Stimulated activated CD4-positive, alpha-beta T cell treated with anti-CD3 and anti-CD28 coated beads, TNF-alpha, amount 100 ng/mL, for 48 hours (primary cell): ENCODE measurements around the gene MBNL2.

Source experiments
- DNase-seq, 3 donors: peaks; one replicate each; pipeline ENCODE4 v3.0.0-alpha.2; 2020; ENCODE audit warnings: low read depth in 3 of 3

The MBNL2 gene

GRCh38 chr13:97422118-97423054 lies 200.3 kb downstream of the MBNL2 start:
- DNase-seq, result no peak

- DNase-seq, result no peak
These were observed 201.3 kb downstream of the MBNL2 start for GRCh38 chr13:97423300-97424045.

- no peak for DNase-seq
These were observed 203.5 kb downstream of the MBNL2 start for GRCh38 chr13:97425590-97425989.

GRCh38 chr13:97426695-97427094 lies 204.6 kb downstream of the MBNL2 start:
- no peak for DNase-seq

- no peak for DNase-seq
These were observed 207.5 kb downstream of the MBNL2 start for GRCh38 chr13:97429681-97430081.

- no peak for DNase-seq
These were observed 208.2 kb downstream of the MBNL2 start for GRCh38 chr13:97430296-97430695.

GRCh38 chr13:97431171-97431764 lies 209.1 kb downstream of the MBNL2 start:
- no peak for DNase-seq

GRCh38 chr13:97432232-97432916 lies 210.2 kb downstream of the MBNL2 start:
- no peak for DNase-seq

- peak; percentile 94 to 97 (median 97) for DNase-seq
These were observed 211.0 kb downstream of the MBNL2 start for GRCh38 chr13:97432917-97433726.

- peak; percentile 80 to 83 (median 81) for DNase-seq
These were observed 211.7 kb downstream of the MBNL2 start, which contains the start of gene RAP2A for GRCh38 chr13:97433727-97434396. TSS of gene RAP2A (plus strand) at chr13:97434169. CDS start at chr13:97434471, 302 bp downstream.

GRCh38 chr13:97434397-97435201 lies 212.5 kb downstream of the MBNL2 start:
- peak; percentile 0 to 16 (median 10) for DNase-seq

- no peak for DNase-seq
These were observed 213.2 kb downstream of the MBNL2 start for GRCh38 chr13:97435323-97435722.

GRCh38 chr13:97435794-97436193 lies 213.7 kb downstream of the MBNL2 start:
- no peak for DNase-seq

GRCh38 chr13:97436845-97437244 lies 214.7 kb downstream of the MBNL2 start:
- DNase-seq, result no peak

GRCh38 chr13:97437729-97438128 lies 215.6 kb downstream of the MBNL2 start:
- no peak for DNase-seq

- no peak for DNase-seq
These were observed 216.9 kb downstream of the MBNL2 start for GRCh38 chr13:97438856-97439595.

- DNase-seq, result no peak
These were observed 218.6 kb downstream of the MBNL2 start for GRCh38 chr13:97440598-97441170.

GRCh38 chr13:97441368-97441767 lies 219.2 kb downstream of the MBNL2 start:
- no peak for DNase-seq
